Right lobe of liver (tissue), 4 donors: ENCODE results near the gene SHC4.

Experiments
- POLR2A ChIP-seq: fragments of 450-650 bp; IDR thresholded peaks from one replicate; pipeline ENCODE4 v1.6.1; 2017; ENCODE audit warnings: antibody characterized with exemption, mild to moderate bottlenecking
- TF ChIP-seq, protein P1 (sequence below), 4 donors: fragments of 200-600 bp in 3 of 4; fragments of 450-650 bp in 1 of 4; IDR thresholded peaks; one replicate each; pipeline versions ENCODE4 v1.5.1 to v1.8.0; 2016 to 2022; ENCODE audit warnings: antibody characterized with exemption in 4 of 4, mild to moderate bottlenecking in 2 of 4
- donor health status: DM: no; HTN: no; CAD: no.
- donor health status: DM: no; HTN: no; CAD: no.
- donor health status: DM: no; HTN: yes; CAD: no.

DNA sequence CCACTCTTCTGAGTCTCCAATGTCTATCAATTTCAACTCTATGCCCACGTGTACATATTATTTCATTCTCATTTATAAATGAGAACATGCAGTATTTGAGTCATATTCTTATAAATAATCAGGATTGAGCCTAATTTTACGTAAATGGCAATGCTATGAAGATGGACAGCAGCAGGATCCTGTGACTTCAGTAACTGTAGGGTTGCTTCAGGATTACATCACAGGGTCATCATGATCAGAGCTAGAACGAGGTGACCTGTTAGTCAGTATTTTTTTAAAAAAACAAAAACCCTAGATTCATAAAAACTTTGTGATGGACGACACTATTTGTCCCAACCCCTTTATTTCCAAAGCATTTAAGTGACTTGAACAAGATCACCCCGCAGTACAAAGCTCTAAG lies 21.8 kb downstream of the SHC4 start:
- TF ChIP-seq, protein P1, sequence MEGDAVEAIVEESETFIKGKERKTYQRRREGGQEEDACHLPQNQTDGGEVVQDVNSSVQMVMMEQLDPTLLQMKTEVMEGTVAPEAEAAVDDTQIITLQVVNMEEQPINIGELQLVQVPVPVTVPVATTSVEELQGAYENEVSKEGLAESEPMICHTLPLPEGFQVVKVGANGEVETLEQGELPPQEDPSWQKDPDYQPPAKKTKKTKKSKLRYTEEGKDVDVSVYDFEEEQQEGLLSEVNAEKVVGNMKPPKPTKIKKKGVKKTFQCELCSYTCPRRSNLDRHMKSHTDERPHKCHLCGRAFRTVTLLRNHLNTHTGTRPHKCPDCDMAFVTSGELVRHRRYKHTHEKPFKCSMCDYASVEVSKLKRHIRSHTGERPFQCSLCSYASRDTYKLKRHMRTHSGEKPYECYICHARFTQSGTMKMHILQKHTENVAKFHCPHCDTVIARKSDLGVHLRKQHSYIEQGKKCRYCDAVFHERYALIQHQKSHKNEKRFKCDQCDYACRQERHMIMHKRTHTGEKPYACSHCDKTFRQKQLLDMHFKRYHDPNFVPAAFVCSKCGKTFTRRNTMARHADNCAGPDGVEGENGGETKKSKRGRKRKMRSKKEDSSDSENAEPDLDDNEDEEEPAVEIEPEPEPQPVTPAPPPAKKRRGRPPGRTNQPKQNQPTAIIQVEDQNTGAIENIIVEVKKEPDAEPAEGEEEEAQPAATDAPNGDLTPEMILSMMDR (IDR thresholded peaks at IDR 0.05), result no peak
- no peak for TF ChIP-seq POLR2A
